Measurements from ENCODE around the gene ACVR1. TPM values are rescaled to one million over a fixed set of nuclear protein-coding genes. Genes with fewer than 3 reads are reported as not detected.

Gene ACVR1
- total RNA-seq, 2 donors from 2014 or later, result 25.0 to 35.0 TPM

DNA sequence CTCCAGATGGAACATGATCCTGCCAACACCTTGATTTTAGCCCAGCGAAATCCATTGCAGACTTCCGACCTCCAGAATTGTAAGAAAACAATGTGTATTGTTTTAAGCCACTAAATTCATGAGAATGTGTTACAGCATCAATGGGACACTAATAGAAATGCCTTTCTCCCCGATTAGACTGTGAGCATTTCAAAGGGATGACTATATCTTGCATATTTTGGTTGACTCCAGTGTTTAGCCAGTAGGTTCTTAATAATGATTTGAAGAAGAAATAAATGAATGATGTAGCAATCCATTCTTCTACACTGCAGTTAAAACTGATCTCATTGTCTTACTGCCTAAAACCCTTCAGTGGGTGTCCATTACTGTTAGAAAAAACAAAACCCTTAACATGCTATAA, 180.1 kb downstream of the ACVR1 start:
- Histone ChIP-seq H3K4me1 (ENCODE audit: control insufficient read depth in 1 of 2, low read depth in 2 of 2) (no peaks in the 10 kb centered on the region), H3K9me3 (peaks cover 6% of the 10 kb centered on the region), H3K27me3 (replicated peaks; ENCODE audit: insufficient read depth) (no peaks in the 10 kb centered on the region), H3K27ac (no peak overlapping the region), H3K36me3 (no peaks in the 10 kb centered on the region), H3K4me3 (no peak overlapping the region)
- no peak for DNase-seq (ENCODE audit: low spot score)
- TF ChIP-seq, protein P1, sequence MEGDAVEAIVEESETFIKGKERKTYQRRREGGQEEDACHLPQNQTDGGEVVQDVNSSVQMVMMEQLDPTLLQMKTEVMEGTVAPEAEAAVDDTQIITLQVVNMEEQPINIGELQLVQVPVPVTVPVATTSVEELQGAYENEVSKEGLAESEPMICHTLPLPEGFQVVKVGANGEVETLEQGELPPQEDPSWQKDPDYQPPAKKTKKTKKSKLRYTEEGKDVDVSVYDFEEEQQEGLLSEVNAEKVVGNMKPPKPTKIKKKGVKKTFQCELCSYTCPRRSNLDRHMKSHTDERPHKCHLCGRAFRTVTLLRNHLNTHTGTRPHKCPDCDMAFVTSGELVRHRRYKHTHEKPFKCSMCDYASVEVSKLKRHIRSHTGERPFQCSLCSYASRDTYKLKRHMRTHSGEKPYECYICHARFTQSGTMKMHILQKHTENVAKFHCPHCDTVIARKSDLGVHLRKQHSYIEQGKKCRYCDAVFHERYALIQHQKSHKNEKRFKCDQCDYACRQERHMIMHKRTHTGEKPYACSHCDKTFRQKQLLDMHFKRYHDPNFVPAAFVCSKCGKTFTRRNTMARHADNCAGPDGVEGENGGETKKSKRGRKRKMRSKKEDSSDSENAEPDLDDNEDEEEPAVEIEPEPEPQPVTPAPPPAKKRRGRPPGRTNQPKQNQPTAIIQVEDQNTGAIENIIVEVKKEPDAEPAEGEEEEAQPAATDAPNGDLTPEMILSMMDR (IDR thresholded peaks at IDR 0.05), result no peak
- no peak for ATAC-seq (ENCODE audit: insufficient number of reproducible peaks, low FRiP score, low read depth)

GRCh38 chr2:157692768-157693167, 183.4 kb downstream of the ACVR1 start:
- no peak overlapping the region for H3K27ac ChIP-seq
- no peaks in the 10 kb centered on the region for H3K36me3 ChIP-seq
- no peaks in the 10 kb centered on the region for H3K4me1 ChIP-seq (ENCODE audit: control insufficient read depth in 1 of 2, low read depth in 2 of 2)
- DNase-seq (ENCODE audit: low spot score) (no peak), ATAC-seq (ENCODE audit: insufficient number of reproducible peaks, low FRiP score, low read depth) (no peak)
- TF ChIP-seq, protein P1 (IDR thresholded peaks at IDR 0.05), result no peak
- H3K4me3 ChIP-seq, result no peak overlapping the region
- no peaks in the 10 kb centered on the region for H3K27me3 ChIP-seq (replicated peaks; ENCODE audit: insufficient read depth)
- no peaks in the 10 kb centered on the region for H3K9me3 ChIP-seq

DNA sequence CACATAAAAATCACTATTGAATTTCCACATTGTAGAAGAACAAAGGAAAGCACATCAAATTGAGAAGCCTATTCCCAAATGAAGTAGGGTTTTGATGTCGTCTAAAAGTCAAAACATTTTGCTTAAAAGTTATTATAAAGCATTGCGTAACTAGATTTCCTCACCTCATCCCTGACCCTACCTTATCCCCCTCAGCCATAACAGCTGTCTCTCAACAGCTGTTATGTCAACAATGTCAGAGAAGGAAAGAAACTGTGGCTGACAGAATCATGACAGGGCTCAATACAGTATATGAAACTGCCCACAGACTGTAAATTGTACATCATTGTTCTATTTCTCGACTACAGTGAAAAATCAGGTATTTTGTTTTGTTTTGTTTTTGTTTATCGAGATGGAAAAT, 184.4 kb downstream of the ACVR1 start:
- TF ChIP-seq, protein P1 (IDR thresholded peaks at IDR 0.05), result no peak
- H3K36me3 ChIP-seq, result no peaks in the 10 kb centered on the region
- H3K27me3 ChIP-seq (replicated peaks; ENCODE audit: insufficient read depth), result no peaks in the 10 kb centered on the region
- ATAC-seq (ENCODE audit: insufficient number of reproducible peaks, low FRiP score, low read depth) (no peak), DNase-seq (ENCODE audit: low spot score) (no peak)
- H3K4me3 ChIP-seq, result no peak overlapping the region
- no peaks in the 10 kb centered on the region for H3K9me3 ChIP-seq
- H3K27ac ChIP-seq, result no peak overlapping the region
- no peaks in the 10 kb centered on the region for H3K4me1 ChIP-seq (ENCODE audit: control insufficient read depth in 1 of 2, low read depth in 2 of 2)

DNA sequence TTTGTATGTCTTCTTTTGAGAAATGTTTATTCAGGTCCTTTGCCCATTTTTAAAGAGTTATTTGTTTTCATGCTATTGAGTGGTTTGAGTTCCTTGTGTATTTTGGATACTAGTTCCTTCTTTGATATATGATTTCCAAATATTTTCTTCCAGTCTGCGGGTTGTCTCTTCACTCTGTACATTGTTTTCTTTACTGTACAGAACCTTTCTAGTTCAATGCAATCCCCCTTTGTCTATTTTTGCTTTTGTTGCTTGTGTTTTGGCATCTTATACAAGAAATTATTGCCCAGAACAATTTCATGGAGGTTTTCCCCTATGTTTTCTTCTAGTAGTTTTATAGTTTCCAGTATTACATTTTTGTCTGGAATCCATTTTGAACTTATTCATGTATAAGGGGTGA, 185.0 kb downstream of the ACVR1 start:
- ATAC-seq (ENCODE audit: insufficient number of reproducible peaks, low FRiP score, low read depth) (no peak), DNase-seq (ENCODE audit: low spot score) (no peak)
- H3K4me1 ChIP-seq (ENCODE audit: control insufficient read depth in 1 of 2, low read depth in 2 of 2), result no peaks in the 10 kb centered on the region
- H3K36me3 ChIP-seq, result no peaks in the 10 kb centered on the region
- no peaks in the 10 kb centered on the region for H3K27me3 ChIP-seq (replicated peaks; ENCODE audit: insufficient read depth)
- H3K27ac ChIP-seq, result no peak overlapping the region
- TF ChIP-seq, protein P1 (IDR thresholded peaks at IDR 0.05), result no peak
- H3K4me3 ChIP-seq, result no peak overlapping the region
- no peaks in the 10 kb centered on the region for H3K9me3 ChIP-seq

Other genes starting within 250 kb of the ACVR1 start
- gene ACVR1C, start 247.5 kb downstream of the ACVR1 start, total RNA-seq, result under 1 TPM in 1 of 2 donors, not detected in 1; 0.41 TPM
- not detected for gene UPP2, start 225.5 kb upstream of the ACVR1 start, total RNA-seq

All from thoracic aorta (tissue), 2 donors.